Liver (tissue), 9 donors: ENCODE results near the gene HUNK. TPM values are rescaled to one million over a fixed set of nuclear protein-coding genes. Genes with fewer than 3 reads are reported as not detected.

Source experiments
- DNase-seq: peaks from one replicate; pipeline ENCODE4 v3.0.0-alpha.2; 2017; ENCODE audit warnings: low spot score
- H3K27ac ChIP-seq, 2 donors: one replicate each; pipeline ENCODE4 v1.7.0; 2013; ENCODE audit warnings: inconsistent platforms in 2 of 2, low read length in 2 of 2, control low read depth in 1 of 2, low read depth in 1 of 2, mild to moderate bottlenecking in 1 of 2
- H3K27me3 ChIP-seq, 4 donors: one replicate each; pipeline versions ENCODE4 v1.6.1 to v1.7.0; 2013; ENCODE audit warnings: low read length in 3 of 4, inconsistent platforms in 1 of 4, mild to moderate bottlenecking in 1 of 4, moderate library complexity in 1 of 4; ENCODE audit not compliant: control insufficient read depth in 4 of 4, insufficient read depth in 4 of 4
- H3K36me3 ChIP-seq, 4 donors: one replicate each; pipeline versions ENCODE4 v1.6.1 to v1.7.0; 2013; ENCODE audit warnings: low read length in 3 of 4, mild to moderate bottlenecking in 3 of 4, low read depth in 1 of 4, moderate library complexity in 1 of 4; ENCODE audit not compliant: control insufficient read depth in 4 of 4, insufficient read depth in 3 of 4
- H3K4me1 ChIP-seq, 4 donors: one replicate each; pipeline versions ENCODE4 v1.6.1 to v1.7.0; 2013; ENCODE audit warnings: low read length in 3 of 4, mild to moderate bottlenecking in 3 of 4, moderate library complexity in 1 of 4; ENCODE audit not compliant: control insufficient read depth in 4 of 4, insufficient read depth in 4 of 4
- H3K4me3 ChIP-seq, 3 donors: one replicate each; pipeline versions ENCODE4 v1.6.1 to v1.7.0; 2013; ENCODE audit warnings: low read length in 3 of 3, control low read depth in 1 of 3, low read depth in 1 of 3, mild to moderate bottlenecking in 1 of 3
- H3K9ac ChIP-seq, 2 donors: one replicate each; pipeline ENCODE4 v1.7.0; 2013; ENCODE audit warnings: low read length in 2 of 2, mild to moderate bottlenecking in 2 of 2, moderate library complexity in 2 of 2, control low read depth in 1 of 2, low read depth in 1 of 2
- H3K9me3 ChIP-seq, 4 donors: one replicate each; pipeline versions ENCODE4 v1.6.1 to v1.7.0; 2013; ENCODE audit warnings: low read length in 3 of 4; ENCODE audit not compliant: control insufficient read depth in 4 of 4
- ATF3 ChIP-seq: IDR thresholded peaks from 2 replicates; pipeline ENCODE4 v1.6.1; 2016; ENCODE audit warnings: antibody characterized with exemption
- CTCF ChIP-seq: fragments of 150-350 bp; IDR thresholded peaks from 2 replicates; pipeline ENCODE4 v1.5.1; 2017; ENCODE audit warnings: improper control_type of control experiment, low read depth, low read length; ENCODE audit not compliant: missing input control
- EGR1 ChIP-seq, 2 donors: IDR thresholded peaks; 2 replicates each; pipeline ENCODE4 v1.6.1; 2016 to 2018; ENCODE audit warnings: antibody characterized with exemption in 2 of 2, low read depth in 2 of 2
- FOXA1 ChIP-seq: IDR thresholded peaks from 2 replicates; pipeline ENCODE4 v1.6.1; 2016; ENCODE audit warnings: antibody characterized with exemption
- FOXA2 ChIP-seq: IDR thresholded peaks from 2 replicates; pipeline ENCODE4 v1.6.1; 2016; ENCODE audit warnings: antibody characterized with exemption
- GABPA ChIP-seq, 2 donors: IDR thresholded peaks in 1 of 2; conservative IDR thresholded peaks in 1 of 2; 2 replicates each; pipeline ENCODE4 v1.6.1; 2016; ENCODE audit warnings: antibody characterized with exemption in 2 of 2, mild to moderate bottlenecking in 1 of 2, moderate library complexity in 1 of 2
- HNF4A ChIP-seq, 2 donors: conservative IDR thresholded peaks; 2 replicates each; pipeline ENCODE4 v1.6.1; 2016; ENCODE audit warnings: antibody characterized with exemption in 2 of 2, mild to moderate bottlenecking in 2 of 2
- HNF4G ChIP-seq: IDR thresholded peaks from 2 replicates; pipeline ENCODE4 v1.6.1; 2016; ENCODE audit warnings: antibody characterized with exemption
- MAX ChIP-seq: IDR thresholded peaks from 2 replicates; pipeline ENCODE4 v1.6.1; 2016; ENCODE audit warnings: antibody characterized with exemption
- NR2F2 ChIP-seq: IDR thresholded peaks from 2 replicates; pipeline ENCODE4 v1.6.1; 2016; ENCODE audit warnings: antibody characterized with exemption
- RAD21 ChIP-seq, 2 donors: IDR thresholded peaks; 2 replicates each; pipeline ENCODE4 v1.6.1; 2016; ENCODE audit warnings: antibody characterized with exemption in 2 of 2, mild to moderate bottlenecking in 2 of 2
- REST ChIP-seq: IDR thresholded peaks from 2 replicates; pipeline ENCODE4 v1.6.1; 2016; ENCODE audit warnings: antibody characterized with exemption, mild to moderate bottlenecking
- RXRA ChIP-seq, 2 donors: IDR thresholded peaks; 2 replicates each; pipeline ENCODE4 v1.6.1; 2017 to 2018; ENCODE audit warnings: antibody characterized with exemption in 2 of 2, mild to moderate bottlenecking in 1 of 2
- SP1 ChIP-seq: IDR thresholded peaks from 2 replicates; pipeline ENCODE4 v1.6.1; 2018; ENCODE audit warnings: antibody characterized with exemption, mild to moderate bottlenecking
- TAF1 ChIP-seq: conservative IDR thresholded peaks from 2 replicates; pipeline ENCODE4 v1.6.1; 2016; ENCODE audit warnings: antibody characterized with exemption, mild to moderate bottlenecking
- YY1 ChIP-seq: IDR thresholded peaks from 2 replicates; pipeline ENCODE4 v1.6.1; 2016; ENCODE audit warnings: antibody characterized with exemption, mild to moderate bottlenecking
- ZBTB33 ChIP-seq: IDR thresholded peaks from 2 replicates; pipeline ENCODE4 v1.6.1; 2016; ENCODE audit warnings: antibody characterized with exemption
- WGBS: extraction: QIAGEN DNeasy Blood & Tissue Kit; methylation state at CpG from one replicate; pipeline ENCODE4 v1.1.7; 2013; 5-methylcytosine and 5-hydroxymethylcytosine counted together
- polyA plus RNA-seq, 2 donors: library from polyadenylated mRNA; stranded (reverse) in 1 of 2; unstranded in 1 of 2; fragments of 200-250 nt in 1 of 2; fragments of >200 nt in 1 of 2; fragmentation: Nextera tagmentation in 1 of 2; extraction: Ambion mirVana in 1 of 2; gene quantifications; one replicate each; pipeline versions ENCODE4 v1.2.1 to v1.2.3, GENCODE V29; 2013 to 2015
- total RNA-seq, 2 donors: library from RNA; depleted of rRNA; stranded (reverse); fragments of >200 nt; gene quantifications; one replicate each; pipeline ENCODE4 v1.2.3, GENCODE V29; 2014
- donor health status: healthy.
- donor health status: healthy.
- donor health status: healthy.
- donor health status: healthy.
- donor health status: healthy.

The HUNK gene
- total and polyA plus RNA-seq, 4 donors, result 0.11 to 0.92 (median 0.30) TPM

GRCh38 chr21:31959881-31960280 is 87.1 kb downstream of the HUNK start:
- 80% methylated on average over 2 of the region's 2 CpGs for WGBS
- no peak overlapping the region for H3K27ac ChIP-seq
- no peak overlapping the region for H3K9ac ChIP-seq
- peaks cover 0 to 7% (median 3%) of the 10 kb centered on the region in 4 donors for H3K9me3 ChIP-seq
- H3K27me3 ChIP-seq, result peaks cover 0 to 3% (median 0%) of the 10 kb centered on the region in 4 donors
- H3K4me3 ChIP-seq, result no peak overlapping the region
- DNase-seq, result no peak
- no peaks in the 10 kb centered on the region for H3K36me3 ChIP-seq
- no peaks in the 10 kb centered on the region for H3K4me1 ChIP-seq
- TF ChIP-seq TAF1 (no peak), SP1 (no peak), MAX (no peak), HNF4A (conservative IDR thresholded peaks at IDR 0.05) (no peak), FOXA1 (no peak), NR2F2 (no peak), GABPA (IDR thresholded peaks at IDR 0.05 in 1 of 2, conservative IDR thresholded peaks at IDR 0.05 in 1 of 2) (no peak), ZBTB33 (no peak), FOXA2 (no peak), CTCF (no peak), RAD21 (IDR thresholded peaks at IDR 0.05) (no peak), EGR1 (IDR thresholded peaks at IDR 0.05; ENCODE audit: low read depth in 2 of 2) (no peak), REST (no peak), YY1 (no peak), RXRA (IDR thresholded peaks at IDR 0.05) (no peak), HNF4G (no peak), ATF3 (no peak)

GRCh38 chr21:31961027-31961426 is 88.2 kb downstream of the HUNK start:
- DNase-seq, result no peak
- Histone ChIP-seq H3K9ac (no peak overlapping the region), H3K4me3 (no peak overlapping the region), H3K27ac (no peak overlapping the region), H3K27me3 (peaks cover 0 to 3% (median 0%) of the 10 kb centered on the region in 4 donors), H3K4me1 (no peaks in the 10 kb centered on the region), H3K36me3 (no peaks in the 10 kb centered on the region), H3K9me3 (peaks cover 0 to 7% (median 3%) of the 10 kb centered on the region in 4 donors)
- TF ChIP-seq FOXA1, result no peak
- no peak for TF ChIP-seq EGR1 (IDR thresholded peaks at IDR 0.05; ENCODE audit: low read depth in 2 of 2)
- WGBS, result 89% methylated on average over 3 of the region's 3 CpGs
